Nephron progenitor cell (in vitro differentiated cells): Measurements from ENCODE around the gene SMAD3.
"Not testable (repeated sequence)": the region's sequence is repeated elsewhere in the genome, so short reads cannot be mapped to it uniquely, and the experiment has no call there.

Experiments used
- DNase-seq: peaks from one replicate; pipeline ENCODE4 v3.0.0; 2021
- H3K27ac Mint-ChIP-seq: 2 replicates; pipeline ENCODE4 v1.8.0; 2021; ENCODE audit warnings: mild to moderate bottlenecking, moderate library complexity, mixed read lengths
- H3K27me3 Mint-ChIP-seq: 2 replicates; pipeline ENCODE4 v1.8.0; 2021; ENCODE audit warnings: mild to moderate bottlenecking, low read depth, mixed read lengths; ENCODE audit not compliant: poor library complexity
- H3K36me3 Mint-ChIP-seq: 2 replicates; pipeline ENCODE4 v1.8.0; 2021; ENCODE audit warnings: low read depth, mixed read lengths
- H3K4me1 Mint-ChIP-seq: 2 replicates; pipeline ENCODE4 v1.8.0; 2021; ENCODE audit warnings: mixed read lengths
- H3K4me3 Mint-ChIP-seq: 2 replicates; pipeline ENCODE4 v1.8.0; 2021; ENCODE audit warnings: mild to moderate bottlenecking, moderate library complexity, mixed read lengths
- H3K9me3 Mint-ChIP-seq: 2 replicates; pipeline ENCODE4 v1.8.0; 2021; ENCODE audit warnings: mild to moderate bottlenecking, moderate library complexity, mixed read lengths
- CTCF ChIP-seq: fragments of 200-600 bp; sonication (generic); IDR thresholded peaks from 2 replicates; pipeline ENCODE4 v1.5.0; 2021; ENCODE audit warnings: antibody characterized with exemption

SMAD3 gene

GRCh38 chr15:67025719-67026609 is 39.4 kb upstream of the SMAD3 start:
- TF ChIP-seq CTCF, result no peak
- no peak for DNase-seq
- Mint-ChIP-seq H3K4me1 (peaks cover 24% of the 10 kb centered on the region), H3K4me3 (no peak overlapping the region), H3K36me3 (no peaks in the 10 kb centered on the region), H3K27ac (peak overlapping the region; percentile 31), H3K27me3 (peaks cover 6% of the 10 kb centered on the region), H3K9me3 (no peaks in the 10 kb centered on the region)

GRCh38 chr15:67026610-67026967 is 38.8 kb upstream of the SMAD3 start:
- Mint-ChIP-seq H3K4me3 (no peak overlapping the region), H3K27me3 (peaks cover 6% of the 10 kb centered on the region), H3K4me1 (peaks cover 24% of the 10 kb centered on the region), H3K9me3 (no peaks in the 10 kb centered on the region), H3K36me3 (no peaks in the 10 kb centered on the region), H3K27ac (no peak overlapping the region)
- no peak for TF ChIP-seq CTCF
- no peak for DNase-seq

GRCh38 chr15:67028440-67028839 is 37.0 kb upstream of the SMAD3 start:
- H3K27me3 Mint-ChIP-seq, H3K36me3 Mint-ChIP-seq, H3K4me3 Mint-ChIP-seq, H3K27ac Mint-ChIP-seq, H3K9me3 Mint-ChIP-seq, DNase-seq: not testable (repeated sequence)
- H3K4me1 Mint-ChIP-seq, result peaks cover 24% of the 10 kb centered on the region

- DNase-seq, result no peak
- H3K4me3 Mint-ChIP-seq, result peak overlapping the region; percentile 18
- H3K36me3 Mint-ChIP-seq, result no peaks in the 10 kb centered on the region
- H3K27me3 Mint-ChIP-seq, result peaks cover 7% of the 10 kb centered on the region
- no peak overlapping the region for H3K27ac Mint-ChIP-seq
- TF ChIP-seq CTCF, result no peak
- peaks cover 20% of the 10 kb centered on the region for H3K4me1 Mint-ChIP-seq
- H3K9me3 Mint-ChIP-seq, result no peaks in the 10 kb centered on the region
Observed at GRCh38 chr15:67030036-67030762, 35.2 kb upstream of the SMAD3 start.

- DNase-seq, result no peak
- H3K4me1 Mint-ChIP-seq, result peaks cover 18% of the 10 kb centered on the region
- no peaks in the 10 kb centered on the region for H3K9me3 Mint-ChIP-seq
- no peak overlapping the region for H3K4me3 Mint-ChIP-seq
- no peaks in the 10 kb centered on the region for H3K36me3 Mint-ChIP-seq
- H3K27me3 Mint-ChIP-seq, result peaks cover 7% of the 10 kb centered on the region
- no peak overlapping the region for H3K27ac Mint-ChIP-seq
- TF ChIP-seq CTCF, result no peak
Observed at GRCh38 chr15:67031331-67031730, 34.1 kb upstream of the SMAD3 start.

GRCh38 chr15:67032608-67033007 is 32.8 kb upstream of the SMAD3 start:
- Mint-ChIP-seq H3K36me3 (no peaks in the 10 kb centered on the region), H3K27ac (no peak overlapping the region), H3K4me1 (peaks cover 25% of the 10 kb centered on the region), H3K4me3 (no peak overlapping the region), H3K9me3 (no peaks in the 10 kb centered on the region), H3K27me3 (peaks cover 7% of the 10 kb centered on the region)
- DNase-seq, result no peak
- TF ChIP-seq CTCF, result no peak
